Upper lobe of left lung (tissue), 6 donors: ENCODE data around the gene VSTM2L. TPM values are rescaled to one million over a fixed set of nuclear protein-coding genes. Genes with fewer than 3 reads are reported as not detected.

Experiments used
- ATAC-seq, 2 donors: fragments of 200-7000 bp; cut with Tn5 transposase; one replicate each; pipeline ENCODE4 v1.9.1; 2022; ENCODE audit warnings: mild to moderate bottlenecking in 2 of 2, moderate library complexity in 2 of 2; ENCODE audit not compliant: low FRiP score in 2 of 2
- DNase-seq, 2 donors: peaks; one replicate each; pipeline ENCODE4 v3.0.0-alpha.2; 2019 to 2020
- H3K27ac ChIP-seq, 4 donors: fragments of 200-600 bp; sonication (generic); one replicate each; pipeline ENCODE4 v1.5.1; 2016 to 2019
- H3K27me3 ChIP-seq, 4 donors: fragments of 200-600 bp; sonication (generic); one replicate each; pipeline ENCODE4 v1.5.1; 2017 to 2019
- H3K36me3 ChIP-seq, 4 donors: fragments of 200-600 bp; sonication (generic); one replicate each; pipeline ENCODE4 v1.5.1; 2016 to 2019
- H3K4me1 ChIP-seq, 4 donors: fragments of 200-600 bp; sonication (generic); one replicate each; pipeline ENCODE4 v1.5.1; 2018 to 2019
- H3K4me3 ChIP-seq, 4 donors: fragments of 200-600 bp; sonication (generic); one replicate each; pipeline ENCODE4 v1.5.1; 2017 to 2019; ENCODE audit warnings: mild to moderate bottlenecking in 2 of 4, moderate library complexity in 1 of 4
- H3K9me3 ChIP-seq, 4 donors: fragments of 200-600 bp; sonication (generic); one replicate each; pipeline ENCODE4 v1.5.1; 2018 to 2019
- CTCF ChIP-seq, 6 experiments: fragments of 450-650 bp in 4 of 6; fragments of 200-600 bp in 2 of 6; sonication (generic) in 2 of 6; IDR thresholded peaks; one replicate each; pipeline ENCODE4 v1.5.1; 2016 to 2019; ENCODE audit warnings: antibody characterized with exemption in 6 of 6
- EP300 ChIP-seq, 4 donors: sonication (generic); formaldehyde crosslinking; IDR thresholded peaks; one replicate each; pipeline ENCODE4 v1.5.1; 2017; ENCODE audit warnings: antibody characterized with exemption in 4 of 4, control low read depth in 2 of 4
- POLR2A ChIP-seq, 4 donors: fragments of 450-650 bp; IDR thresholded peaks; one replicate each; pipeline ENCODE4 v1.5.1; 2016 to 2017; ENCODE audit warnings: antibody characterized with exemption in 4 of 4, mild to moderate bottlenecking in 2 of 4
- POLR2AphosphoS5 ChIP-seq, 2 donors: sonication (generic); formaldehyde crosslinking; IDR thresholded peaks; one replicate each; pipeline ENCODE4 v1.5.1; 2017; ENCODE audit warnings: antibody characterized with exemption in 2 of 2
- WGBS, 2 donors: methylation state at CpG; one replicate each; pipeline ENCODE4 v1.1.5; 2017 to 2018; 5-methylcytosine and 5-hydroxymethylcytosine counted together
- total RNA-seq, 6 donors: library from RNA; depleted of rRNA in 4 of 6; stranded (reverse); fragments of >200 nt in 4 of 6; gene quantifications; one replicate each; pipeline versions ENCODE4 v1.1.0 to v1.2.1, GENCODE V29; 2016 to 2021
- donor health status: DM: no; HTN: no; CAD: no; lungs with moderate emphysema.
- donor health status: DM: no; HTN: yes; CAD: no; lungs with severe emphysema.

Gene VSTM2L
- total RNA-seq, 6 donors from 2014 or later: 1.0 to 47.2 (median 24.8) TPM

GRCh38 chr20:37863289-37863688, 39.6 kb upstream of the VSTM2L start:
- Histone ChIP-seq H3K4me3 (no peak overlapping the region), H3K27me3 (no peaks in the 10 kb centered on the region), H3K27ac (no peak overlapping the region), H3K36me3 (peaks cover 2 to 81% (median 43%) of the 10 kb centered on the region in 4 donors), H3K9me3 (no peaks in the 10 kb centered on the region), H3K4me1 (no peaks in the 10 kb centered on the region)
- ATAC-seq (no peak), DNase-seq (no peak)
- 91 to 94% methylated on average over 5 of the region's 5 CpGs for WGBS, 2 donors
- TF ChIP-seq EP300 (IDR thresholded peaks at IDR 0.05) (no peak), POLR2AphosphoS5 (IDR thresholded peaks at IDR 0.05) (no peak), POLR2A (IDR thresholded peaks at IDR 0.05) (no peak), CTCF (IDR thresholded peaks at IDR 0.05) (no peak)

- H3K27me3 ChIP-seq: no peaks in the 10 kb centered on the region
- no peaks in the 10 kb centered on the region for H3K9me3 ChIP-seq
- H3K36me3 ChIP-seq: peaks cover 2 to 89% (median 48%) of the 10 kb centered on the region in 4 donors
- no peaks in the 10 kb centered on the region for H3K4me1 ChIP-seq
- H3K4me3 ChIP-seq: no peak overlapping the region
- H3K27ac ChIP-seq: no peak overlapping the region
- WGBS, 2 donors: 73 to 82% methylated on average over 5 to 8 of the region's 8 CpGs
- TF ChIP-seq EP300 (IDR thresholded peaks at IDR 0.05): no peak
- TF ChIP-seq POLR2AphosphoS5 (IDR thresholded peaks at IDR 0.05): no peak
- no peak for TF ChIP-seq CTCF (IDR thresholded peaks at IDR 0.05)
- TF ChIP-seq POLR2A (IDR thresholded peaks at IDR 0.05): no peak
- DNase-seq: no peak
- ATAC-seq: no peak
Observed at GRCh38 chr20:37864298-37864697, 38.6 kb upstream of the VSTM2L start.

- no peak for ATAC-seq
Observed at GRCh38 chr20:37866051-37866450, 36.9 kb upstream of the VSTM2L start.

GRCh38 chr20:37867289-37868195, 35.4 kb upstream of the VSTM2L start:
- Histone ChIP-seq H3K9me3 (no peaks in the 10 kb centered on the region), H3K27me3 (no peaks in the 10 kb centered on the region), H3K4me1 (no peaks in the 10 kb centered on the region), H3K4me3 (no peak overlapping the region), H3K36me3 (peaks cover 0 to 82% (median 40%) of the 10 kb centered on the region in 4 donors), H3K27ac (no peak overlapping the region)
- no peak for TF ChIP-seq POLR2A (IDR thresholded peaks at IDR 0.05)
- no peak for DNase-seq
- no peak for ATAC-seq
- 85 to 89% methylated on average over 12 to 14 of the region's 15 CpGs for WGBS, 2 donors

More at GRCh38 chr20:37866051-37866450, 36.9 kb upstream of the VSTM2L start:
- TF ChIP-seq CTCF (IDR thresholded peaks at IDR 0.05) (no peak), EP300 (IDR thresholded peaks at IDR 0.05) (no peak), POLR2A (IDR thresholded peaks at IDR 0.05) (no peak), POLR2AphosphoS5 (IDR thresholded peaks at IDR 0.05) (no peak)
- DNase-seq: no peak
- Histone ChIP-seq H3K27me3 (no peaks in the 10 kb centered on the region), H3K9me3 (no peaks in the 10 kb centered on the region), H3K27ac (no peak overlapping the region), H3K4me1 (no peaks in the 10 kb centered on the region), H3K36me3 (peaks cover 1 to 84% (median 43%) of the 10 kb centered on the region in 4 donors), H3K4me3 (no peak overlapping the region)
- 95 to 100% methylated on average over 4 to 10 of the region's 10 CpGs for WGBS, 2 donors

- DNase-seq: no peak
- no peak overlapping the region for H3K27ac ChIP-seq
- no peak for ATAC-seq
- H3K36me3 ChIP-seq: peaks cover 0 to 81% (median 44%) of the 10 kb centered on the region in 4 donors
- H3K4me1 ChIP-seq: no peaks in the 10 kb centered on the region
- 59 to 79% methylated on average over 3 of the region's 3 CpGs for WGBS, 2 donors
- no peak for TF ChIP-seq EP300 (IDR thresholded peaks at IDR 0.05)
- TF ChIP-seq CTCF (IDR thresholded peaks at IDR 0.05): no peak
- TF ChIP-seq POLR2A (IDR thresholded peaks at IDR 0.05): no peak
- TF ChIP-seq POLR2AphosphoS5 (IDR thresholded peaks at IDR 0.05): no peak
- no peak overlapping the region for H3K4me3 ChIP-seq
- no peaks in the 10 kb centered on the region for H3K9me3 ChIP-seq
- no peaks in the 10 kb centered on the region for H3K27me3 ChIP-seq
Observed at GRCh38 chr20:37868851-37869333, 34.0 kb upstream of the VSTM2L start.
